Kidney (tissue), 14 donors: ENCODE measurements around the gene IMPA2. TPM values are rescaled to one million over a fixed set of nuclear protein-coding genes. Genes with fewer than 3 reads are reported as not detected.

Source experiments
- DNase-seq, 5 donors: peaks; one replicate each; pipeline ENCODE4 v3.0.0-alpha.2; 2013 to 2020
- FAIRE-seq: peaks from 2 replicates; lab custom pipeline; 2012; peaks lifted over from hg19 to GRCh38; lab: Jason Lieb, UNC
- H3K27ac ChIP-seq, 2 donors: one replicate each; pipeline ENCODE4 v1.7.0; 2013; ENCODE audit warnings: low read depth in 2 of 2, low read length in 2 of 2, inconsistent platforms in 1 of 2
- H3K27me3 ChIP-seq: one replicate; pipeline ENCODE4 v1.7.1; 2013; ENCODE audit warnings: low read length, inconsistent platforms; ENCODE audit not compliant: control insufficient read depth, insufficient read depth
- H3K36me3 ChIP-seq, 3 donors: one replicate each; pipeline versions ENCODE4 v1.7.0 to v1.7.1; 2013; ENCODE audit warnings: low read length in 3 of 3, control low read depth in 1 of 3, inconsistent platforms in 1 of 3; ENCODE audit not compliant: insufficient read depth in 3 of 3, control insufficient read depth in 2 of 3
- H3K4me1 ChIP-seq, 3 donors: one replicate each; pipeline versions ENCODE4 v1.7.0 to v1.7.1; 2013; ENCODE audit warnings: low read length in 3 of 3, inconsistent platforms in 1 of 3, low read depth in 1 of 3; ENCODE audit not compliant: control insufficient read depth in 2 of 3, insufficient read depth in 2 of 3
- H3K4me3 ChIP-seq, 3 donors: one replicate each; pipeline versions ENCODE4 v1.7.0 to v1.8.1; 2013; ENCODE audit warnings: low read length in 3 of 3, control low read depth in 1 of 3, inconsistent platforms in 1 of 3
- H3K9ac ChIP-seq, 3 donors: one replicate each; pipeline versions ENCODE4 v1.7.0 to v1.7.1; 2013; ENCODE audit warnings: low read length in 3 of 3, control low read depth in 1 of 3, inconsistent platforms in 1 of 3
- H3K9me3 ChIP-seq, 3 donors: one replicate each; pipeline versions ENCODE4 v1.7.0 to v1.7.1; 2013; ENCODE audit warnings: low read length in 3 of 3, control low read depth in 1 of 3, inconsistent platforms in 1 of 3; ENCODE audit not compliant: control insufficient read depth in 2 of 3, insufficient read depth in 1 of 3
- CTCF ChIP-seq: IDR thresholded peaks from 3 replicates; pipeline ENCODE4 v1.5.1; 2012; ENCODE audit warnings: mild to moderate bottlenecking, moderate library complexity, borderline replicate concordance; ENCODE audit not compliant: insufficient read depth; ENCODE audit errors: extremely low read depth
- intact Hi-C: fragments of 100-400 bp; cut with DNase I; formaldehyde crosslinking; loops from one replicate; pipeline ENCODE4 v1.11.1; 2022
- polyA plus RNA-seq: library from polyadenylated mRNA; stranded (reverse); fragments of 350-450 nt; fragmentation: Illumina TruSeq; extraction: RNeasy Lipid Tissue Mini Kit (QIAGEN cat#74804); gene quantifications from one replicate; pipeline ENCODE4 v1.2.3, GENCODE V29; 2014; ENCODE audit warnings: low read depth, low replicate concordance; ENCODE audit not compliant: insufficient read depth
- total RNA-seq: library from RNA; stranded (reverse); fragmentation: NEBNext Ultra II Directional; extraction: Animal tissue kit (Norgen Biotek cat#: 25700); gene quantifications from one replicate; pipeline ENCODE4 v1.2.1, GENCODE V29; 2021
- donor health status: control.
- donor health status: control.
- donor health status: control.
- donor health status: control.
- donor health status: control.
- donor health status: DM: yes; HTN: yes; CAD: no.
- donor health status: Normal renal cell carcinoma (clear cell type).

Gene IMPA2
- total and polyA plus RNA-seq, 2 donors from 2014 or later, result 157 to 348 TPM

GRCh38 chr18:12033643-12034025 is 52.3 kb downstream of the IMPA2 start:
- no peak for DNase-seq
- TF ChIP-seq CTCF, result no peak
- no peak overlapping the region for H3K9ac ChIP-seq
- no peak overlapping the region for H3K27ac ChIP-seq
- intact Hi-C loops, result no loop called here
- FAIRE-seq, result no peak
- H3K36me3 ChIP-seq, result peaks cover 0 to 33% (median 13%) of the 10 kb centered on the region in 3 donors
- H3K4me1 ChIP-seq, result peaks cover 0 to 6% (median 0%) of the 10 kb centered on the region in 3 donors
- H3K27me3 ChIP-seq, result no peaks in the 10 kb centered on the region
- H3K4me3 ChIP-seq, result no peak overlapping the region
- no peaks in the 10 kb centered on the region for H3K9me3 ChIP-seq

DNA sequence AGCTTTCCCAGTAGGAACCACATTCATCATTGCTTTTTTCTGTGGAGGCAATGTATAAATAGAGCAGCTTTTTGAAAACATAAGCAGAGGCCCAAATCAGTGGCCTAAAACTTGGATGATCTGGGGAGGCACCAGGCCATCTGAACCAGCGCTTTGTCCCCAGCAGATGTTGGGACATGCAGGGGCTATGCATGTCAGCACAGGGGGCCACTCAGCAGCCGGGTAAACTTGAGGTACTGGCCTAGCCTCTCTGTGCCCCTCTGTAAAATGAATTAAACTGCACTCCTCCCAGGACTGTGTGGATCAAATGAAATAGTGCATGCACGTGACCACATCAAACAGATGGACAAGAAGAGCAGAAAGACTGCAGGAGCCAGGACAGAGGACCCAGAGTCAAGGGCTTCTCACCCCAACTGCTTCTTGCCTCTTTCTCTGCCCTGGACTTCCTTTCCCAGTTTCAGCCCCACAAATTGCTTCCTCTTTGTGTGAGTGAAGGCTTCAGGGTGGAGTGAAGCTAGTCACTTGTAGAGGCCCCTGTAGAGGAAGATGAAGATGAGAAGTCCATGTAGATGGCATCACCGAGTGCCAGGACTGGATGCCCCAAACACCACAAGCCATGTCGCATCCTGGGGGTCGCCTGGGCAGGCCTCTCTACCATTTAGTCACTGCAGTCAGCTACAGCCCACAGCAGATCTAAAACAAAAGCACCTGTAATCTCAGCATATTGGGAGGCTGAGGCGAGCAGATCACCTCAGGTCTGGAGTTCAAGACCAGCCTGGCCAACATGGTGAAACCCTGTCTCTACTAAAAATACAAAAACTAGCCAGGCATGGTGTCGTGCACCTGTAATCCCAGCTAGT is 53.2 kb downstream of the IMPA2 start:
- no peak overlapping the region for H3K9ac ChIP-seq
- H3K27me3 ChIP-seq, result no peaks in the 10 kb centered on the region
- DNase-seq (no peak), FAIRE-seq (no peak)
- peaks cover 0 to 11% (median 0%) of the 10 kb centered on the region in 3 donors for H3K4me1 ChIP-seq
- TF ChIP-seq CTCF, result no peak
- no peak overlapping the region for H3K4me3 ChIP-seq
- peaks cover 0 to 29% (median 13%) of the 10 kb centered on the region in 3 donors for H3K36me3 ChIP-seq
- H3K9me3 ChIP-seq, result no peaks in the 10 kb centered on the region
- H3K27ac ChIP-seq, result no peak overlapping the region
- intact Hi-C loops, result no loop called here

GRCh38 chr18:12035481-12035880 is 54.2 kb downstream of the IMPA2 start:
- FAIRE-seq, result no peak
- peaks cover 0 to 8% (median 0%) of the 10 kb centered on the region in 3 donors for H3K4me1 ChIP-seq

More at GRCh38 chr18:12035481-12035880, 54.2 kb downstream of the IMPA2 start:
- H3K9ac ChIP-seq, result no peak overlapping the region
- intact Hi-C loops, result no loop called here
- no peak for TF ChIP-seq CTCF
- no peak for DNase-seq
- no peak overlapping the region for H3K27ac ChIP-seq
- peaks cover 0 to 20% (median 10%) of the 10 kb centered on the region in 3 donors for H3K36me3 ChIP-seq
- H3K9me3 ChIP-seq, result no peaks in the 10 kb centered on the region
- no peaks in the 10 kb centered on the region for H3K27me3 ChIP-seq
- no peak overlapping the region for H3K4me3 ChIP-seq
